Mucosa of rectum (tissue), 2 donors: ENCODE data around the gene PRR29.

Source experiments
- H3K27ac ChIP-seq, 2 donors: one replicate each; pipeline ENCODE4 v1.7.0; 2013; ENCODE audit warnings: inconsistent platforms in 2 of 2, low read depth in 2 of 2, low read length in 2 of 2
- H3K27me3 ChIP-seq, 2 donors: one replicate each; pipeline ENCODE4 v1.7.0; 2013; ENCODE audit warnings: low read length in 2 of 2; ENCODE audit not compliant: control insufficient read depth in 2 of 2, insufficient read depth in 2 of 2
- H3K36me3 ChIP-seq, 2 donors: one replicate each; pipeline ENCODE4 v1.7.0; 2013; ENCODE audit warnings: low read length in 2 of 2; ENCODE audit not compliant: control insufficient read depth in 2 of 2, insufficient read depth in 2 of 2
- H3K4me1 ChIP-seq, 2 donors: one replicate each; pipeline ENCODE4 v1.7.0; 2013; ENCODE audit warnings: low read length in 2 of 2, mild to moderate bottlenecking in 1 of 2; ENCODE audit not compliant: control insufficient read depth in 2 of 2, insufficient read depth in 2 of 2
- H3K4me3 ChIP-seq, 2 donors: one replicate each; pipeline ENCODE4 v1.7.0; 2013; ENCODE audit warnings: low read length in 2 of 2
- H3K9ac ChIP-seq, 2 donors: one replicate each; pipeline ENCODE4 v1.7.0; 2013; ENCODE audit warnings: low read length in 2 of 2, low read depth in 1 of 2, mild to moderate bottlenecking in 1 of 2
- H3K9me3 ChIP-seq, 2 donors: one replicate each; pipeline ENCODE4 v1.7.0; 2013; ENCODE audit warnings: low read length in 2 of 2; ENCODE audit not compliant: control insufficient read depth in 2 of 2
- donor health status: healthy.
- donor health status: Normal muscosa, but diverticular disease.

PRR29 gene

GRCh38 chr17:63997341-63998048 lies 656 bp upstream of the PRR29 start:
- Histone ChIP-seq H3K4me1 (peaks cover 10 to 12% of the 10 kb centered on the region in 2 donors), H3K27ac (no peak overlapping the region), H3K9me3 (no peaks in the 10 kb centered on the region)

GRCh38 chr17:63998721-63999679 lies 849 bp downstream of the PRR29 start:
- Histone ChIP-seq H3K27ac (no peak overlapping the region), H3K9me3 (no peaks in the 10 kb centered on the region), H3K4me1 (peaks cover 10 to 12% of the 10 kb centered on the region in 2 donors), H3K4me3 (peak overlapping the region; percentile 73 to 81), H3K36me3 (no peaks in the 10 kb centered on the region), H3K27me3 (peaks cover 25 to 29% of the 10 kb centered on the region in 2 donors), H3K9ac (no peak overlapping the region)

More at GRCh38 chr17:63997341-63998048, 656 bp upstream of the PRR29 start:
- H3K36me3 ChIP-seq = no peaks in the 10 kb centered on the region
- peak overlapping the region; percentile 73 to 81 for H3K4me3 ChIP-seq
- H3K27me3 ChIP-seq = peaks cover 30 to 31% of the 10 kb centered on the region in 2 donors
- H3K9ac ChIP-seq = no peak overlapping the region

- no peak overlapping the region for H3K27ac ChIP-seq
- no peak overlapping the region for H3K9ac ChIP-seq
- H3K27me3 ChIP-seq = peaks cover 25 to 29% of the 10 kb centered on the region in 2 donors
- no peaks in the 10 kb centered on the region for H3K36me3 ChIP-seq
- no peaks in the 10 kb centered on the region for H3K9me3 ChIP-seq
- H3K4me1 ChIP-seq = peaks cover 10 to 12% of the 10 kb centered on the region in 2 donors
- H3K4me3 ChIP-seq = no peak overlapping the region
Measured at GRCh38 chr17:63999680-64000531, 1.8 kb downstream of the PRR29 start.

- H3K27ac ChIP-seq = no peak overlapping the region
- peaks cover 25 to 29% of the 10 kb centered on the region in 2 donors for H3K27me3 ChIP-seq
- H3K36me3 ChIP-seq = no peaks in the 10 kb centered on the region
- peaks cover 14 to 20% of the 10 kb centered on the region in 2 donors for H3K4me1 ChIP-seq
- no peaks in the 10 kb centered on the region for H3K9me3 ChIP-seq
- H3K9ac ChIP-seq = no peak overlapping the region
- H3K4me3 ChIP-seq = no peak overlapping the region
Measured at GRCh38 chr17:64001091-64001579, 3.0 kb downstream of the PRR29 start.

- H3K9me3 ChIP-seq = no peaks in the 10 kb centered on the region
- no peak overlapping the region for H3K9ac ChIP-seq
- no peak overlapping the region for H3K4me3 ChIP-seq
- peaks cover 23 to 28% of the 10 kb centered on the region in 2 donors for H3K27me3 ChIP-seq
- H3K36me3 ChIP-seq = no peaks in the 10 kb centered on the region
- H3K27ac ChIP-seq = no peak overlapping the region
- peaks cover 14 to 20% of the 10 kb centered on the region in 2 donors for H3K4me1 ChIP-seq
Measured at GRCh38 chr17:64001763-64002529, 3.8 kb downstream of the PRR29 start.

- no peak overlapping the region for H3K27ac ChIP-seq
- no peak overlapping the region for H3K4me3 ChIP-seq
- H3K9me3 ChIP-seq = no peaks in the 10 kb centered on the region
- H3K27me3 ChIP-seq = peaks cover 13 to 19% of the 10 kb centered on the region in 2 donors
- H3K36me3 ChIP-seq = no peaks in the 10 kb centered on the region
- peaks cover 10 to 13% of the 10 kb centered on the region in 2 donors for H3K4me1 ChIP-seq
- no peak overlapping the region for H3K9ac ChIP-seq
Measured at GRCh38 chr17:64002658-64003525, 4.7 kb downstream of the PRR29 start.

GRCh38 chr17:64003526-64004121 lies 5.5 kb downstream of the PRR29 start:
- Histone ChIP-seq H3K27ac (no peak overlapping the region), H3K9ac (no peak overlapping the region), H3K27me3 (peaks cover 11 to 13% of the 10 kb centered on the region in 2 donors), H3K36me3 (no peaks in the 10 kb centered on the region), H3K4me3 (no peak overlapping the region), H3K9me3 (no peaks in the 10 kb centered on the region), H3K4me1 (peaks cover 6 to 10% of the 10 kb centered on the region in 2 donors)

- no peak overlapping the region for H3K9ac ChIP-seq
- no peaks in the 10 kb centered on the region for H3K9me3 ChIP-seq
- peaks cover 5 to 7% of the 10 kb centered on the region in 2 donors for H3K27me3 ChIP-seq
- no peaks in the 10 kb centered on the region for H3K36me3 ChIP-seq
- H3K4me3 ChIP-seq = no peak overlapping the region
- H3K4me1 ChIP-seq = peaks cover 4 to 11% of the 10 kb centered on the region in 2 donors
- no peak overlapping the region for H3K27ac ChIP-seq
Measured at GRCh38 chr17:64004218-64004770, 6.1 kb downstream of the PRR29 start.
